PC-3 (cell line): ENCODE results near the gene ARHGAP15. TPM values are rescaled to one million over a fixed set of nuclear protein-coding genes. Genes with fewer than 3 reads are reported as not detected.

Experiments used
- ATAC-seq: fragments of 200-7000 bp; cut with Tn5 transposase; 2 replicates; pipeline ENCODE4 v1.9.1; 2020; ENCODE audit warnings: mild to moderate bottlenecking, moderate library complexity
- BruUV-seq: library from RNA; stranded (reverse); fragments of 400-500 nt; replicated peaks from 2 replicates; lab custom pipeline; 2021; lab: Mats Ljungman, UMichigan
- CTCF ChIA-PET: fragments of 300-600 bp; sonication (Branson Sonifier 250); formaldehyde crosslinking; loops from one replicate; lab custom pipeline; 2022; ENCODE audit warnings: antibody characterized with exemption; lab: Charles Lee
- POLR2A ChIA-PET: fragments of 300-600 bp; sonication (Branson Sonifier 250); formaldehyde crosslinking; loops from one replicate; lab custom pipeline; 2022; ENCODE audit warnings: antibody characterized with exemption; ENCODE audit not compliant: unreplicated experiment; lab: Charles Lee
- DNase-seq: peaks from one replicate; pipeline ENCODE4 v3.0.0-alpha.2; 2015
- H2AFZ ChIP-seq: fragments of 300-600 bp; sonication (generic); 2 replicates; pipeline ENCODE4 v1.6.0; 2016; ENCODE audit warnings: antibody characterized with exemption, low read length
- H3F3A ChIP-seq: fragments of 300-600 bp; sonication (generic); one replicate; pipeline ENCODE4 v1.6.0; 2017; ENCODE audit warnings: antibody characterized with exemption, low read length, control low read depth, mild to moderate bottlenecking; ENCODE audit not compliant: unreplicated experiment
- H3K27ac ChIP-seq: fragments of 300-600 bp; sonication (generic); 2 replicates; pipeline ENCODE4 v1.5.1; 2016; ENCODE audit warnings: mild to moderate bottlenecking, low read length
- H3K27me3 ChIP-seq: fragments of 300-600 bp; sonication (generic); 2 replicates; pipeline ENCODE4 v1.6.1; 2016; ENCODE audit warnings: low read length, mixed read lengths
- H3K36me3 ChIP-seq: fragments of 300-600 bp; sonication (generic); 2 replicates; pipeline ENCODE4 v1.6.1; 2016; ENCODE audit warnings: low read depth, mixed run types, low read length, mixed read lengths
- H3K4me1 ChIP-seq: fragments of 300-600 bp; sonication (generic); 2 replicates; pipeline ENCODE4 v1.5.1; 2016; ENCODE audit warnings: low read length; ENCODE audit not compliant: insufficient read depth
- H3K4me2 ChIP-seq: fragments of 300-600 bp; sonication (generic); 2 replicates; pipeline ENCODE4 v1.6.0; 2016; ENCODE audit warnings: low read length
- H3K4me3 ChIP-seq: fragments of 300-600 bp; sonication (generic); 2 replicates; pipeline ENCODE4 v1.5.1; 2016; ENCODE audit warnings: mild to moderate bottlenecking, low read length, mixed read lengths
- H3K79me2 ChIP-seq: fragments of 300-600 bp; sonication (generic); 2 replicates; pipeline ENCODE4 v1.6.1; 2017; ENCODE audit warnings: low read length, mixed read lengths
- H3K9ac ChIP-seq: fragments of 300-600 bp; sonication (generic); 2 replicates; pipeline ENCODE4 v1.6.0; 2016; ENCODE audit warnings: mild to moderate bottlenecking, low read length
- H3K9me2 ChIP-seq: fragments of 300-600 bp; sonication (generic); replicated peaks from 2 replicates; pipeline ENCODE4 v1.6.1; 2016; ENCODE audit warnings: mixed run types, low read length, mixed read lengths
- H3K9me3 ChIP-seq: fragments of 300-600 bp; sonication (generic); 2 replicates; pipeline ENCODE4 v1.6.1; 2016; ENCODE audit warnings: low read length, mixed read lengths
- H4K20me1 ChIP-seq: fragments of 300-600 bp; sonication (generic); 2 replicates; pipeline ENCODE4 v1.6.1; 2016; ENCODE audit warnings: low read length, mixed read lengths
- EZH2 ChIP-seq: fragments of 300-600 bp; sonication (generic); IDR thresholded peaks from one replicate; pipeline ENCODE4 v1.6.1; 2017; ENCODE audit warnings: antibody characterized with exemption, mild to moderate bottlenecking, low read length; ENCODE audit not compliant: unreplicated experiment
- EZH2phosphoT487 ChIP-seq: fragments of 300-600 bp; sonication (generic); IDR thresholded peaks from 2 replicates; pipeline ENCODE4 v1.6.1; 2018; ENCODE audit warnings: mild to moderate bottlenecking, antibody characterized with exemption, low read length, borderline replicate concordance
- intact Hi-C: fragments of 100-400 bp; cut with micrococcal nuclease; formaldehyde crosslinking; loops from 2 replicates; pipeline ENCODE4 v1.9.0; 2023
- total RNA-seq: library from RNA; depleted of rRNA; stranded (reverse); fragments of >200 nt; gene quantifications from 2 replicates; pipeline ENCODE4 v1.2.3, GENCODE V29; 2014
- TF ChIP-seq, protein P1 (sequence below): fragments of 300-600 bp; sonication (generic); conservative IDR thresholded peaks from 2 replicates; pipeline ENCODE4 v1.5.1; 2017; ENCODE audit warnings: antibody characterized with exemption, low read depth, mild to moderate bottlenecking, low read length

The ARHGAP15 gene
- total RNA-seq, 1 experiment from 2014 or later, result not detected

DNA sequence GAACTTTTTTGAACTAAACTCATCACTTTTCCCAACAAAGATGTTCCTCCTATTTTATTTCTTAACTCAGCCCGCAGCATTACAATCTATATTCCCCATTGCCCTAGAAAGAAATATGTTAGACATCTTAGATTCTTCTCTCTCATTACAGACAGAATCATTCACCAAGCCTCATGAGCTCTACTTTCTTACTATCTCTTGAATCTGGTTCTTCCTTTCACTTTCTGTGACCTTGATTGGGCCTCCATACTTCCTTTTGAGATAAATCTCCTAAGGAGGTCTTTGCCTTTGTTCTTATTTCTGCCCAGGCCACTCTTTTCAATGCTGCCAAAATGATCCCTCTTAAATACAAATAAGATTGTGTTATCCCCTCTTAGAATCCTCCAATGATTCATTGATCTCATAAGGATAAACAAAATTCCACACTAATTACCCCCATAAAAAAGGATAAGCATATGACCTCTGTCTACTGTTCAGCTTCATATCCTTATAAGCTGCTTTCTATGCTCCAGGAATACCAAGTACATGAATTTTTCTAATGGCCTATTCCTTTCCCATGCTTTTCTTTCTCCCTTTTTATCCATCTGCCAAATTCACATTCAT lies 400.0 kb downstream of the ARHGAP15 start:
- no peak for DNase-seq
- POLR2A ChIA-PET, result no interaction called here
- TF ChIP-seq EZH2phosphoT487 (no peak), EZH2 (no peak)
- TF ChIP-seq, protein P1, sequence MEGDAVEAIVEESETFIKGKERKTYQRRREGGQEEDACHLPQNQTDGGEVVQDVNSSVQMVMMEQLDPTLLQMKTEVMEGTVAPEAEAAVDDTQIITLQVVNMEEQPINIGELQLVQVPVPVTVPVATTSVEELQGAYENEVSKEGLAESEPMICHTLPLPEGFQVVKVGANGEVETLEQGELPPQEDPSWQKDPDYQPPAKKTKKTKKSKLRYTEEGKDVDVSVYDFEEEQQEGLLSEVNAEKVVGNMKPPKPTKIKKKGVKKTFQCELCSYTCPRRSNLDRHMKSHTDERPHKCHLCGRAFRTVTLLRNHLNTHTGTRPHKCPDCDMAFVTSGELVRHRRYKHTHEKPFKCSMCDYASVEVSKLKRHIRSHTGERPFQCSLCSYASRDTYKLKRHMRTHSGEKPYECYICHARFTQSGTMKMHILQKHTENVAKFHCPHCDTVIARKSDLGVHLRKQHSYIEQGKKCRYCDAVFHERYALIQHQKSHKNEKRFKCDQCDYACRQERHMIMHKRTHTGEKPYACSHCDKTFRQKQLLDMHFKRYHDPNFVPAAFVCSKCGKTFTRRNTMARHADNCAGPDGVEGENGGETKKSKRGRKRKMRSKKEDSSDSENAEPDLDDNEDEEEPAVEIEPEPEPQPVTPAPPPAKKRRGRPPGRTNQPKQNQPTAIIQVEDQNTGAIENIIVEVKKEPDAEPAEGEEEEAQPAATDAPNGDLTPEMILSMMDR, result no peak
- Histone ChIP-seq H3K79me2 (no peaks in the 10 kb centered on the region), H3K36me3 (no peaks in the 10 kb centered on the region), H2AFZ (no peak overlapping the region), H3F3A (no peaks in the 10 kb centered on the region), H3K9ac (no peak overlapping the region), H3K27me3 (no peaks in the 10 kb centered on the region), H3K4me2 (no peak overlapping the region), H3K27ac (no peak overlapping the region), H3K9me3 (no peaks in the 10 kb centered on the region), H3K4me3 (no peak overlapping the region), H3K4me1 (peaks cover 8% of the 10 kb centered on the region), H3K9me2 (no peaks in the 10 kb centered on the region), H4K20me1 (no peaks in the 10 kb centered on the region)
- ATAC-seq, result no peak
- no TSS peak for BruUV-seq
- intact Hi-C loops, result no loop called here
- CTCF ChIA-PET, result interaction anchor here (0.6 kb wide), 1 partner anchor 123 kb away, joined by 3 read pairs; no protein-coding TSS in a partner anchor

DNA sequence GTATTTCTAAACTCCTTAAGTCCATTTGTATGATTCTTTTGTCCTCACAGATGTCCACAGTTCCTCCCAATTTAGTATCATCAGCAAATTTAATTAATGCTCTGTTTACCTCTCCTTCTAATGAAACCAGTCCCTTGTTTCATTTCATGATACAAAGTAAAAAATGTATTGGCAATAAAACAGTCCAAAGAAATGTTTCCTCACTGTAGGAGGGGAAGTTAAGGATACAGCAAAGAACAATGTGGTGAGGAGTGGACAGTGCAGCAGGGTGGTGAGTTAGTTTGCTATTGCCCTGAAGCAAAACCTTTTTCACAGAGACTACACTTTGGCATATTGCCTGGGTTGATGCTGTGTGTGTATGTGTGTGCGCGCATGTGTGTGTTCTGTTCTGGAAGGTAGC lies 401.5 kb downstream of the ARHGAP15 start:
- intact Hi-C loops, result no loop called here
- H3K27me3 ChIP-seq, result no peaks in the 10 kb centered on the region
- H3K4me1 ChIP-seq, result no peaks in the 10 kb centered on the region
- BruUV-seq, result no TSS peak
- H3F3A ChIP-seq, result no peaks in the 10 kb centered on the region
- no peak overlapping the region for H2AFZ ChIP-seq
- ATAC-seq (no peak), DNase-seq (no peak)
- ChIA-PET POLR2A (no interaction called here), CTCF (no interaction called here)
- no peak overlapping the region for H3K4me3 ChIP-seq
- no peaks in the 10 kb centered on the region for H3K36me3 ChIP-seq
- H3K9ac ChIP-seq, result no peak overlapping the region
- H3K79me2 ChIP-seq, result no peaks in the 10 kb centered on the region
- H3K9me2 ChIP-seq, result no peaks in the 10 kb centered on the region
- no peaks in the 10 kb centered on the region for H4K20me1 ChIP-seq
- no peaks in the 10 kb centered on the region for H3K9me3 ChIP-seq
- H3K4me2 ChIP-seq, result no peak overlapping the region
- no peak overlapping the region for H3K27ac ChIP-seq
- TF ChIP-seq, protein P1, result no peak
- TF ChIP-seq EZH2 (no peak), EZH2phosphoT487 (no peak)

DNA sequence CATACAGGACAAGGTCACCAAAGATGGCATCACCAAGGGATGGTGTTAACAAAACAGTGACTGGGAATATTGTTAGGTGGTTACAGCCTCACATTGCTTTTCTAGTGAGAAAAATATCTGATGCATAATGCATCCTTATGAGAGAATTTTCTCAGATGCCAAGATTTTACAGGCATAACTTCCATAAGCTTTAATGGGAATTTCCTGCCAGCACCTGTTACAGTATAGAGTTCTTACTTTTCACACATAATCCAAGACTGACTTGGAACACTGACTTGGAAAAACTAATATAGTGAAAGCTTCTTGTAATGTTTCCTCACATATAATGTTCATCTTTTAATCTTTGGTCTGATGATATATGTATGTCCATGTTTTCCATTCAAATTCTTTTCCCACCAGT lies 402.8 kb downstream of the ARHGAP15 start:
- intact Hi-C loops, result no loop called here
- DNase-seq (no peak), ATAC-seq (no peak)
- Histone ChIP-seq H3K4me2 (no peak overlapping the region), H4K20me1 (no peaks in the 10 kb centered on the region), H3K9me2 (no peaks in the 10 kb centered on the region), H2AFZ (no peak overlapping the region), H3K79me2 (no peaks in the 10 kb centered on the region), H3K27me3 (no peaks in the 10 kb centered on the region), H3K9ac (no peak overlapping the region), H3K27ac (no peak overlapping the region), H3K36me3 (no peaks in the 10 kb centered on the region), H3F3A (no peaks in the 10 kb centered on the region), H3K9me3 (no peaks in the 10 kb centered on the region), H3K4me1 (no peaks in the 10 kb centered on the region), H3K4me3 (no peak overlapping the region)
- no peak for TF ChIP-seq EZH2
- TF ChIP-seq EZH2phosphoT487, result no peak
- ChIA-PET POLR2A (no interaction called here), CTCF (no interaction called here)
- BruUV-seq, result no TSS peak
